ENCODE measurements around the gene POLR2J3. TPM values are rescaled to one million over a fixed set of nuclear protein-coding genes. Genes with fewer than 3 reads are reported as not detected.
"Not testable (repeated sequence)": the region's sequence is repeated elsewhere in the genome, so short reads cannot be mapped to it uniquely, and the experiment has no call there.

POLR2J3 gene
- total RNA-seq, 1 experiment from 2014 or later, result 14.9 TPM

DNA sequence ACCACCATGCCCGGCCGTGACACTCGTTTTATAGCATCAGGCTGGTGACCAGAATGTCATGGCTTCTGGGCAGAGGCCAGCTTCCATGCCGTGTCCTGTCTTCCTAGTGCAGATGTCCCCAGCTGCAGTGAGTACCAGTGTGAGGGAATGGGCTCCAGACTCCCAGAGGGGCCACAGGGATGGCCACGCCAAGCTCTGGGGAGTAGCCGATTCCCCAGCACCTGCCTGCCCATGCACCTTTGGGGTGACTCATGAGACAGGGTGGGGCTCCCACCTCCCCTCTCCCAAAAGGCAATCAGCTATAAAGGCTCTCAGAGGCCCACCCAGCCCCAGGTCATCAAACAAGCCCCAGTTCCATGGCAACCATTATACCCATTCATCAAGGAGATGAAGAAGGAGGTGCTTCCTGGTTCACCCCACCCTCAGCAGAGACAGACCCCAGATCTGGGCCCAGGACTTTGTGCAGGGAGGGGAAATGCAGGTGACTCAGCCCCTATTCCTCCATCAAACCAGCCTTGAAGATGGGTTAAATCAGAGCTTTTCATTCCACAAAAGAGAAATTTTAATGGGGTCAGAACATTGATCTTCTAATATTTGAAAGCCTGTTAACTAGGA is 21.5 kb downstream of the POLR2J3 start, which contains the start of gene SPDYE2:
Gene SPDYE2 (plus strand): TSS at position 419 of the 615 bp plus-strand sequence. CDS start 2,030 bp downstream, outside the sequence.
- not testable (repeated sequence) for DNase-seq; H3K27me3 Mint-ChIP-seq (ENCODE audit: low read depth); H3K4me1 ChIP-seq (ENCODE audit: insufficient read depth, low read length); H3K23me2 ChIP-seq (ENCODE audit: insufficient read length, low read depth, low read length, poor library complexity, severe bottlenecking); H3K79me2 ChIP-seq (ENCODE audit: insufficient read depth, low read length); H3K56ac ChIP-seq (ENCODE audit: insufficient read length, low read depth, low read length); H4K20me1 ChIP-seq (ENCODE audit: control insufficient read depth, insufficient read depth, insufficient read length); H4K5ac ChIP-seq (ENCODE audit: insufficient read length, low read depth, low read length); H2BK120ac ChIP-seq (ENCODE audit: low read depth, low read length, poor library complexity, severe bottlenecking); H3K14ac ChIP-seq (ENCODE audit: insufficient read depth, low read length); H2AK5ac ChIP-seq (ENCODE audit: insufficient read length, low read length); H3K23ac ChIP-seq (ENCODE audit: insufficient read length, low read depth, low read length); H2BK5ac ChIP-seq (ENCODE audit: insufficient read length, low read length); H3K27me3 ChIP-seq (ENCODE audit: insufficient read depth, low read length); H3K4me3 Mint-ChIP-seq; H3K9me3 Mint-ChIP-seq; H3K4me2 ChIP-seq (ENCODE audit: insufficient read depth, insufficient read length, low read length); H3K36me3 Mint-ChIP-seq (ENCODE audit: insufficient read depth in 1 of 3, low read depth in 3 of 3); H4K91ac ChIP-seq (ENCODE audit: insufficient read length, low read depth, low read length); H3K27ac ChIP-seq (ENCODE audit: insufficient read length, low read depth, low read length); H3K9ac ChIP-seq (ENCODE audit: extremely low read depth, insufficient read length, low read length); H3K79me1 ChIP-seq (ENCODE audit: insufficient read depth, low read depth, low read length, poor library complexity, severe bottlenecking); H3T11ph ChIP-seq (ENCODE audit: low read length); H3K4me1 Mint-ChIP-seq; H3K27ac Mint-ChIP-seq; H2BK15ac ChIP-seq (ENCODE audit: low read depth, low read length); H2BK12ac ChIP-seq (ENCODE audit: insufficient read length, low read depth, low read length); H3K9me3 ChIP-seq (ENCODE audit: control insufficient read depth, low read depth, low read length); H4K8ac ChIP-seq (replicated peaks; ENCODE audit: insufficient read length, low read depth, low read length); H2BK20ac ChIP-seq (ENCODE audit: low read depth, low read length, poor library complexity, severe bottlenecking); H3K4ac ChIP-seq (ENCODE audit: low read depth, low read length); H2AFZ ChIP-seq (ENCODE audit: low read length); H3K18ac ChIP-seq (ENCODE audit: insufficient read length, low read depth, low read length)
- WGBS (ENCODE audit: extremely low coverage, insufficient read length, low lambda C conversion rate), result no CpG with 5 or more reads among the region's 6 CpGs

GRCh38 chr7:102546353-102546752 is 26.0 kb downstream of the POLR2J3 start:
- H2AK5ac ChIP-seq (ENCODE audit: insufficient read length, low read length); H4K20me1 ChIP-seq (ENCODE audit: control insufficient read depth, insufficient read depth, insufficient read length); H2BK15ac ChIP-seq (ENCODE audit: low read depth, low read length); H3K4me3 Mint-ChIP-seq; H3K4me2 ChIP-seq (ENCODE audit: insufficient read depth, insufficient read length, low read length); H3K36me3 Mint-ChIP-seq (ENCODE audit: insufficient read depth in 1 of 3, low read depth in 3 of 3); H2BK5ac ChIP-seq (ENCODE audit: insufficient read length, low read length); H4K8ac ChIP-seq (replicated peaks; ENCODE audit: insufficient read length, low read depth, low read length); H3K27ac ChIP-seq (ENCODE audit: insufficient read length, low read depth, low read length); DNase-seq; H4K5ac ChIP-seq (ENCODE audit: insufficient read length, low read depth, low read length); H2BK12ac ChIP-seq (ENCODE audit: insufficient read length, low read depth, low read length); H3K9me3 Mint-ChIP-seq; H3K23me2 ChIP-seq (ENCODE audit: insufficient read length, low read depth, low read length, poor library complexity, severe bottlenecking); H3K14ac ChIP-seq (ENCODE audit: insufficient read depth, low read length); H3K79me1 ChIP-seq (ENCODE audit: insufficient read depth, low read depth, low read length, poor library complexity, severe bottlenecking); H3K27me3 Mint-ChIP-seq (ENCODE audit: low read depth); H3K56ac ChIP-seq (ENCODE audit: insufficient read length, low read depth, low read length); H4K91ac ChIP-seq (ENCODE audit: insufficient read length, low read depth, low read length); H3K79me2 ChIP-seq (ENCODE audit: insufficient read depth, low read length); H3K27me3 ChIP-seq (ENCODE audit: insufficient read depth, low read length); H3K27ac Mint-ChIP-seq; H3K9ac ChIP-seq (ENCODE audit: extremely low read depth, insufficient read length, low read length); H3K4me1 Mint-ChIP-seq; H3T11ph ChIP-seq (ENCODE audit: low read length); H3K23ac ChIP-seq (ENCODE audit: insufficient read length, low read depth, low read length); H2AFZ ChIP-seq (ENCODE audit: low read length); H2BK120ac ChIP-seq (ENCODE audit: low read depth, low read length, poor library complexity, severe bottlenecking); H3K4ac ChIP-seq (ENCODE audit: low read depth, low read length); H3K18ac ChIP-seq (ENCODE audit: insufficient read length, low read depth, low read length); H3K9me3 ChIP-seq (ENCODE audit: control insufficient read depth, low read depth, low read length); H3K4me1 ChIP-seq (ENCODE audit: insufficient read depth, low read length); H2BK20ac ChIP-seq (ENCODE audit: low read depth, low read length, poor library complexity, severe bottlenecking): not testable (repeated sequence)
- no CpG with 5 or more reads among the region's 6 CpGs for WGBS (ENCODE audit: extremely low coverage, insufficient read length, low lambda C conversion rate)

Measured in H9 (cell line).